SK-N-SH (cell line): ENCODE results near the gene INSYN2A. TPM values are rescaled to one million over a fixed set of nuclear protein-coding genes. Genes with fewer than 3 reads are reported as not detected.

Experiments
- CTCF ChIA-PET: fragments of 300-600, 350-600 bp; formaldehyde crosslinking; extraction: SDS; loops from one replicate; lab custom pipeline; 2021; lab: Yijun Ruan, JAX
- POLR2A ChIA-PET: fragments of 350-600 bp; sonication (Branson Sonifier 250); formaldehyde crosslinking; extraction: SDS; loops from one replicate; lab custom pipeline; 2020; ENCODE audit warnings: antibody characterized with exemption, inconsistent platforms; lab: Yijun Ruan, JAX
- DNase-seq: peaks from one replicate; pipeline ENCODE4 v3.0.0; 2012
- H2AFZ ChIP-seq: fragments of 200-600 bp; sonication (generic); 2 replicates; pipeline ENCODE4 v1.8.1; 2016; ENCODE audit warnings: antibody characterized with exemption, mild to moderate bottlenecking, low read depth
- H3F3A ChIP-seq: fragments of 200-600 bp; sonication (generic); replicated peaks from 2 replicates; pipeline ENCODE3; 2016; ENCODE audit warnings: antibody characterized with exemption, mild to moderate bottlenecking; ENCODE audit not compliant: insufficient read depth
- H3K27ac ChIP-seq, 2 experiments: fragments of 200-500 bp in 1 of 2; fragments of 200-600 bp in 1 of 2; sonication (Bioruptor generic) in 1 of 2; sonication (generic), shearing (Covaris generic) in 1 of 2; 2 replicates each; pipeline versions ENCODE4 v1.5.1 to v1.6.1; 2014 to 2016; ENCODE audit warnings: low read depth in 2 of 2, inconsistent platforms in 1 of 2, low read length in 1 of 2, mild to moderate bottlenecking in 1 of 2, mixed read lengths in 1 of 2
- H3K27me3 ChIP-seq: fragments of 200-600 bp; sonication (generic), shearing (Covaris generic); 2 replicates; pipeline ENCODE4 v1.6.1; 2016; ENCODE audit warnings: mixed run types; ENCODE audit not compliant: insufficient read depth
- H3K36me3 ChIP-seq, 2 experiments: fragments of 200-500 bp in 1 of 2; fragments of 200-600 bp in 1 of 2; sonication (Bioruptor generic) in 1 of 2; sonication (generic) in 1 of 2; replicated peaks in 1 of 2; 2 replicates each; pipeline versions ENCODE3 to v1.5.1; 2014 to 2016; ENCODE audit warnings: low read length in 1 of 2, mild to moderate bottlenecking in 1 of 2; ENCODE audit not compliant: insufficient read depth in 2 of 2, control insufficient read depth in 1 of 2
- H3K4me1 ChIP-seq, 2 experiments: fragments of 200-500 bp in 1 of 2; fragments of 200-600 bp in 1 of 2; sonication (Bioruptor generic) in 1 of 2; sonication (generic), shearing (Covaris generic) in 1 of 2; 2 replicates each; pipeline versions ENCODE4 v1.5.1 to v1.6.1; 2014 to 2016; ENCODE audit warnings: low read depth in 1 of 2, low read length in 1 of 2, mixed run types in 1 of 2; ENCODE audit not compliant: insufficient read depth in 2 of 2, control insufficient read depth in 1 of 2
- H3K4me2 ChIP-seq: fragments of 200-600 bp; sonication (generic), shearing (Covaris generic); 2 replicates; pipeline ENCODE4 v1.6.1; 2017; ENCODE audit warnings: mixed run types
- H3K4me3 ChIP-seq, 2 experiments: fragments of 200-500 bp in 1 of 2; fragments of 200-600 bp in 1 of 2; sonication (Bioruptor generic) in 1 of 2; sonication (generic), shearing (Covaris generic) in 1 of 2; 2 replicates each; pipeline versions ENCODE4 v1.5.1 to v1.8.1; 2014 to 2016; ENCODE audit warnings: low read depth in 2 of 2, inconsistent platforms in 1 of 2, low read length in 1 of 2, mild to moderate bottlenecking in 1 of 2, mixed read lengths in 1 of 2, moderate library complexity in 1 of 2
- H3K79me2 ChIP-seq: fragments of 200-600 bp; sonication (generic); 2 replicates; pipeline ENCODE4 v1.8.1; 2017; ENCODE audit warnings: mild to moderate bottlenecking; ENCODE audit not compliant: insufficient read depth
- H3K9ac ChIP-seq: fragments of 200-600 bp; sonication (generic); 2 replicates; pipeline ENCODE4 v1.6.1; 2017; ENCODE audit warnings: mixed run types
- H3K9me2 ChIP-seq: fragments of 200-600 bp; sonication (generic); 2 replicates; pipeline ENCODE4 v1.6.1; 2017; ENCODE audit warnings: mixed run types
- H3K9me3 ChIP-seq: fragments of 200-600 bp; sonication (generic); 2 replicates; pipeline ENCODE4 v1.6.1; 2017; ENCODE audit warnings: mixed run types, mild to moderate bottlenecking, moderate library complexity
- H4K20me1 ChIP-seq: fragments of 200-600 bp; sonication (generic); 2 replicates; pipeline ENCODE4 v1.6.1; 2017; ENCODE audit warnings: mild to moderate bottlenecking, mixed run types; ENCODE audit not compliant: insufficient read depth
- EP300 ChIP-seq, 2 experiments: IDR thresholded peaks; 2 replicates each; pipeline versions ENCODE4 v1.4.0 to v1.6.1; 2012; ENCODE audit warnings: borderline replicate concordance in 1 of 2, low read depth in 1 of 2, low read length in 1 of 2
- FOSL2 ChIP-seq: IDR thresholded peaks from 2 replicates; pipeline ENCODE4 v1.4.0; 2012; ENCODE audit warnings: low read depth, mild to moderate bottlenecking, moderate library complexity, borderline replicate concordance
- FOXM1 ChIP-seq: IDR thresholded peaks from 2 replicates; pipeline ENCODE4 v1.4.0; 2012; ENCODE audit warnings: low read depth, mild to moderate bottlenecking
- GABPA ChIP-seq: IDR thresholded peaks from 2 replicates; pipeline ENCODE4 v1.4.0; 2012; ENCODE audit warnings: low read depth, mild to moderate bottlenecking
- GATA2 ChIP-seq: sonication (generic); formaldehyde crosslinking; IDR thresholded peaks from 2 replicates; pipeline ENCODE4 v1.5.0; 2020; ENCODE audit warnings: mild to moderate bottlenecking, missing genetic modification reagents
- JUND ChIP-seq: IDR thresholded peaks from 2 replicates; pipeline ENCODE4 v1.4.0; 2012
- MEF2A ChIP-seq: IDR thresholded peaks from 2 replicates; pipeline ENCODE4 v1.4.0; 2012; ENCODE audit warnings: low read depth, borderline replicate concordance
- MXI1 ChIP-seq: IDR thresholded peaks from 2 replicates; pipeline ENCODE4 v1.6.1; 2012; ENCODE audit warnings: mild to moderate bottlenecking, low read depth, low read length, improper control_type of control experiment
- NRF1 ChIP-seq: IDR thresholded peaks from 2 replicates; pipeline ENCODE4 v1.6.1; 2012; ENCODE audit warnings: low read depth, mild to moderate bottlenecking, low read length
- PBX3 ChIP-seq: IDR thresholded peaks from 2 replicates; pipeline ENCODE4; 2012
- RAD21 ChIP-seq: IDR thresholded peaks from 2 replicates; pipeline ENCODE4 v1.6.1; 2012; ENCODE audit warnings: mild to moderate bottlenecking, low read length
- RCOR1 ChIP-seq: fragments of 150-350 bp; IDR thresholded peaks from 2 replicates; pipeline ENCODE4 v1.6.1; 2017; ENCODE audit warnings: antibody characterized with exemption, low read length
- RFX5 ChIP-seq: IDR thresholded peaks from 2 replicates; pipeline ENCODE4 v1.6.1; 2012; ENCODE audit warnings: mild to moderate bottlenecking, improper control_type of control experiment, low read length
- SIN3A ChIP-seq: IDR thresholded peaks from 2 replicates; pipeline ENCODE4 v1.6.1; 2012; ENCODE audit warnings: low read depth, mild to moderate bottlenecking, low read length, moderate library complexity, borderline replicate concordance
- SMC3 ChIP-seq: IDR thresholded peaks from 2 replicates; pipeline ENCODE4 v1.6.1; 2012; ENCODE audit warnings: low read depth, low read length, improper control_type of control experiment
- TAF1 ChIP-seq: IDR thresholded peaks from 2 replicates; pipeline ENCODE4 v1.6.1; 2012; ENCODE audit warnings: low read depth, mild to moderate bottlenecking, low read length, moderate library complexity, borderline replicate concordance
- TCF12 ChIP-seq: IDR thresholded peaks from 2 replicates; pipeline ENCODE4 v1.4.0; 2012
- TEAD4 ChIP-seq: IDR thresholded peaks from 2 replicates; pipeline ENCODE4 v1.4.0; 2012; ENCODE audit warnings: mild to moderate bottlenecking, borderline replicate concordance; ENCODE audit not compliant: insufficient read depth
- USF2 ChIP-seq: fragments of 150-350 bp; IDR thresholded peaks from 2 replicates; pipeline ENCODE4 v1.6.1; 2017; ENCODE audit warnings: antibody characterized with exemption, low read length, low read depth, borderline replicate concordance
- ZBTB33 ChIP-seq: IDR thresholded peaks from 2 replicates; pipeline ENCODE4 v1.4.0; 2012; ENCODE audit warnings: low read depth, borderline replicate concordance
- WGBS: methylation state at CpG from one replicate; pipeline ENCODE4 v1.1.6; 2017; ENCODE audit warnings: low lambda C conversion rate; 5-methylcytosine and 5-hydroxymethylcytosine counted together
- polyA plus RNA-seq, 3 experiments: library from polyadenylated mRNA; depleted of rRNA; stranded (reverse); fragments of >200 nt; gene quantifications; 2 replicates each; pipeline ENCODE4 v1.2.3, GENCODE V29; 2012
- TF ChIP-seq, protein P1 (sequence below): fragments of 150-350 bp; IDR thresholded peaks from 2 replicates; pipeline ENCODE4 v1.6.1; 2016; ENCODE audit warnings: mild to moderate bottlenecking, low read depth, low read length
- TF ChIP-seq, protein P2 (sequence below): IDR thresholded peaks from 2 replicates; pipeline ENCODE4 v1.4.0; 2012; ENCODE audit warnings: low read depth
- TF ChIP-seq, protein P3 (sequence below): fragments of 200-600 bp; sonication (generic); IDR thresholded peaks from 2 replicates; pipeline ENCODE4 v1.6.1; 2017; ENCODE audit warnings: antibody characterized with exemption, mild to moderate bottlenecking, moderate library complexity

The INSYN2A gene
- polyA plus RNA-seq, 1 of the 3 experiments (the other 2 are of a cell fraction) = 0.28 TPM

- TF ChIP-seq, protein P1, sequence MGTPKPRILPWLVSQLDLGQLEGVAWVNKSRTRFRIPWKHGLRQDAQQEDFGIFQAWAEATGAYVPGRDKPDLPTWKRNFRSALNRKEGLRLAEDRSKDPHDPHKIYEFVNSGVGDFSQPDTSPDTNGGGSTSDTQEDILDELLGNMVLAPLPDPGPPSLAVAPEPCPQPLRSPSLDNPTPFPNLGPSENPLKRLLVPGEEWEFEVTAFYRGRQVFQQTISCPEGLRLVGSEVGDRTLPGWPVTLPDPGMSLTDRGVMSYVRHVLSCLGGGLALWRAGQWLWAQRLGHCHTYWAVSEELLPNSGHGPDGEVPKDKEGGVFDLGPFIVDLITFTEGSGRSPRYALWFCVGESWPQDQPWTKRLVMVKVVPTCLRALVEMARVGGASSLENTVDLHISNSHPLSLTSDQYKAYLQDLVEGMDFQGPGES = no peak
- no peak for TF ChIP-seq USF2
- TF ChIP-seq MEF2A = no peak
- TF ChIP-seq RFX5 = no peak
- no peak for TF ChIP-seq FOSL2
- no peak for TF ChIP-seq SIN3A
- TF ChIP-seq SMC3 = no peak
- TF ChIP-seq GABPA = no peak
- TF ChIP-seq, protein P2, sequence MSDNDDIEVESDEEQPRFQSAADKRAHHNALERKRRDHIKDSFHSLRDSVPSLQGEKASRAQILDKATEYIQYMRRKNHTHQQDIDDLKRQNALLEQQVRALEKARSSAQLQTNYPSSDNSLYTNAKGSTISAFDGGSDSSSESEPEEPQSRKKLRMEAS = no peak
These were observed 19.9 kb upstream of the INSYN2A start (continued) for GRCh38 chr10:127216274-127216673.

- Histone ChIP-seq H3F3A (no peaks in the 10 kb centered on the region), H3K9ac (no peak overlapping the region), H2AFZ (no peak overlapping the region), H3K27ac (no peak overlapping the region), H4K20me1 (no peaks in the 10 kb centered on the region), H3K4me3 (no peak overlapping the region), H3K36me3 (no peaks in the 10 kb centered on the region), H3K4me2 (no peak overlapping the region), H3K9me3 (no peaks in the 10 kb centered on the region), H3K4me1 (peaks cover 6 to 7% of the 10 kb centered on the region in 2 experiments; a peak in 3 of 4 replicates), H3K79me2 (no peaks in the 10 kb centered on the region), H3K27me3 (no peaks in the 10 kb centered on the region), H3K9me2 (no peaks in the 10 kb centered on the region)
- CTCF ChIA-PET = interaction anchor here (0.7 to 1.2 kb wide), 2 partner anchors 30 to 694 kb away, joined by 3 read pairs; no protein-coding TSS in a partner anchor
- POLR2A ChIA-PET = no interaction called here
- 93% methylated on average over 4 of the region's 4 CpGs for WGBS
- TF ChIP-seq PBX3 (no peak), JUND (no peak), NRF1 (no peak), MEF2A (no peak), MXI1 (no peak), RAD21 (no peak), TAF1 (no peak), RCOR1 (no peak), GABPA (no peak), ZBTB33 (no peak), EP300 (IDR thresholded peaks at IDR 0.05; ENCODE audit: borderline replicate concordance in 1 of 2, low read depth in 1 of 2, low read length in 1 of 2) (no peak), TCF12 (no peak), GATA2 (CRISPR knock-in tag) (no peak), FOXM1 (no peak), TEAD4 (no peak), FOSL2 (no peak)
- TF ChIP-seq, protein P1 = no peak
- TF ChIP-seq, protein P3, sequence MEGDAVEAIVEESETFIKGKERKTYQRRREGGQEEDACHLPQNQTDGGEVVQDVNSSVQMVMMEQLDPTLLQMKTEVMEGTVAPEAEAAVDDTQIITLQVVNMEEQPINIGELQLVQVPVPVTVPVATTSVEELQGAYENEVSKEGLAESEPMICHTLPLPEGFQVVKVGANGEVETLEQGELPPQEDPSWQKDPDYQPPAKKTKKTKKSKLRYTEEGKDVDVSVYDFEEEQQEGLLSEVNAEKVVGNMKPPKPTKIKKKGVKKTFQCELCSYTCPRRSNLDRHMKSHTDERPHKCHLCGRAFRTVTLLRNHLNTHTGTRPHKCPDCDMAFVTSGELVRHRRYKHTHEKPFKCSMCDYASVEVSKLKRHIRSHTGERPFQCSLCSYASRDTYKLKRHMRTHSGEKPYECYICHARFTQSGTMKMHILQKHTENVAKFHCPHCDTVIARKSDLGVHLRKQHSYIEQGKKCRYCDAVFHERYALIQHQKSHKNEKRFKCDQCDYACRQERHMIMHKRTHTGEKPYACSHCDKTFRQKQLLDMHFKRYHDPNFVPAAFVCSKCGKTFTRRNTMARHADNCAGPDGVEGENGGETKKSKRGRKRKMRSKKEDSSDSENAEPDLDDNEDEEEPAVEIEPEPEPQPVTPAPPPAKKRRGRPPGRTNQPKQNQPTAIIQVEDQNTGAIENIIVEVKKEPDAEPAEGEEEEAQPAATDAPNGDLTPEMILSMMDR = no peak
- DNase-seq = no peak
These were observed 19.5 kb upstream of the INSYN2A start for GRCh38 chr10:127215866-127216265.
